Neural cell (in vitro differentiated cells): ENCODE results near the gene UBE3B. TPM values are rescaled to one million over a fixed set of nuclear protein-coding genes. Genes with fewer than 3 reads are reported as not detected.

Experiments
- H2AFZ ChIP-seq: fragments of 200-600, 300-800 bp; sonication (generic), shearing (Covaris generic); 2 replicates; pipeline ENCODE4 v1.6.0; 2014; ENCODE audit warnings: low read depth, mild to moderate bottlenecking, antibody characterized with exemption, low read length, moderate library complexity
- H3F3A ChIP-seq: fragments of 200-600 bp; shearing (Covaris generic); 2 replicates; pipeline ENCODE4 v1.6.1; 2016; ENCODE audit warnings: mild to moderate bottlenecking, moderate library complexity, mixed read lengths, antibody characterized with exemption, low read length; ENCODE audit not compliant: insufficient read depth, poor library complexity, severe bottlenecking
- H3K27ac ChIP-seq: fragments of 200-600, 300-800 bp; sonication (generic), shearing (Covaris generic); 2 replicates; pipeline ENCODE4 v1.5.1; 2014; ENCODE audit warnings: mild to moderate bottlenecking, low read length, moderate library complexity
- H3K27me3 ChIP-seq: fragments of 300-800, 200-600 bp; sonication (generic), shearing (Covaris generic); 2 replicates; pipeline ENCODE4 v1.6.0; 2014; ENCODE audit warnings: mild to moderate bottlenecking, low read depth, low read length, moderate library complexity; ENCODE audit not compliant: insufficient read depth
- H3K36me3 ChIP-seq: fragments of 300-800, 200-600 bp; sonication (generic), shearing (Covaris generic); 2 replicates; pipeline ENCODE4 v1.5.1; 2014; ENCODE audit warnings: mild to moderate bottlenecking, antibody characterized with exemption, low read length, moderate library complexity; ENCODE audit not compliant: insufficient read depth
- H3K4me2 ChIP-seq: fragments of 300-800, 200-600 bp; sonication (generic), shearing (Covaris generic); 2 replicates; pipeline ENCODE4 v1.6.0; 2014; ENCODE audit warnings: mild to moderate bottlenecking, low read length
- H3K4me3 ChIP-seq: fragments of 300-800, 200-600 bp; sonication (generic), shearing (Covaris generic); 2 replicates; pipeline ENCODE4 v1.5.1; 2014; ENCODE audit warnings: mild to moderate bottlenecking, low read length, moderate library complexity
- H3K79me2 ChIP-seq: fragments of 200-600 bp; shearing (Covaris generic); replicated peaks from 2 replicates; pipeline ENCODE4 v1.6.0; 2014; ENCODE audit warnings: mild to moderate bottlenecking, low read length, moderate library complexity; ENCODE audit not compliant: insufficient read depth
- H3K9ac ChIP-seq: fragments of 300-800, 200-600 bp; sonication (generic), shearing (Covaris generic); 2 replicates; pipeline ENCODE4 v1.6.1; 2016; ENCODE audit warnings: mild to moderate bottlenecking, low read length, mixed read lengths
- H3K9me2 ChIP-seq: fragments of 200-600 bp; shearing (Covaris generic); 2 replicates; pipeline ENCODE4 v1.6.1; 2016; ENCODE audit warnings: mild to moderate bottlenecking, low read length, mixed read lengths; ENCODE audit not compliant: insufficient read depth
- H3K9me3 ChIP-seq: fragments of 200-600, 300-800 bp; sonication (generic), shearing (Covaris generic); 2 replicates; pipeline ENCODE4 v1.6.1; 2016; ENCODE audit warnings: mild to moderate bottlenecking, mixed run types, low read length, moderate library complexity, mixed read lengths
- H4K20me1 ChIP-seq: fragments of 200-600 bp; shearing (Covaris generic); 2 replicates; pipeline ENCODE4 v1.6.1; 2016; ENCODE audit warnings: mild to moderate bottlenecking, mixed run types; ENCODE audit not compliant: insufficient read depth
- EZH2 ChIP-seq: fragments of 200-600, 300-800 bp; shearing (Covaris generic), sonication (generic); IDR thresholded peaks from 2 replicates; pipeline ENCODE4 v1.6.1; 2014; ENCODE audit warnings: antibody characterized with exemption, low read length, borderline replicate concordance, mild to moderate bottlenecking; ENCODE audit not compliant: insufficient read depth, poor library complexity, severe bottlenecking
- MXI1 ChIP-seq: fragments of 450-650 bp; conservative IDR thresholded peaks from 2 replicates; pipeline ENCODE4 v1.6.1; 2014; ENCODE audit warnings: antibody characterized with exemption, mild to moderate bottlenecking; ENCODE audit not compliant: poor library complexity, severe bottlenecking
- POLR2AphosphoS5 ChIP-seq: IDR thresholded peaks from 2 replicates; pipeline ENCODE4 v1.6.1; 2012
- RAD21 ChIP-seq: fragments of 450-650 bp; conservative IDR thresholded peaks from 2 replicates; pipeline ENCODE4 v1.6.1; 2014; ENCODE audit warnings: antibody characterized with exemption, mild to moderate bottlenecking, moderate library complexity
- SMC3 ChIP-seq: fragments of 450-650 bp; conservative IDR thresholded peaks from 2 replicates; pipeline ENCODE4 v1.6.1; 2014; ENCODE audit warnings: antibody characterized with exemption, mild to moderate bottlenecking, moderate library complexity; ENCODE audit not compliant: poor library complexity
- polyA plus RNA-seq: library from polyadenylated mRNA; depleted of rRNA; stranded (reverse); fragments of >200 nt; gene quantifications from 2 replicates; pipeline ENCODE4 v1.2.3, GENCODE V29; 2014
- TF ChIP-seq, protein P1 (sequence below): fragments of 450-650 bp; IDR thresholded peaks from 2 replicates; pipeline ENCODE4 v1.5.1; 2014; ENCODE audit warnings: antibody characterized with exemption, mild to moderate bottlenecking, moderate library complexity; ENCODE audit not compliant: poor library complexity, severe bottlenecking
- TF ChIP-seq, protein P2 (sequence below): IDR thresholded peaks from 2 replicates; pipeline ENCODE4 v1.6.1; 2012; ENCODE audit warnings: borderline replicate concordance

UBE3B gene
- polyA plus RNA-seq, 1 donor from 2014 or later, result 21.7 TPM

GRCh38 chr12:109466821-109467220 lies 10.6 kb upstream of the UBE3B start:
- Histone ChIP-seq H3K27me3 (no peaks in the 10 kb centered on the region), H3K4me2 (no peak overlapping the region), H3F3A (no peaks in the 10 kb centered on the region), H3K9me3 (no peaks in the 10 kb centered on the region), H3K27ac (no peak overlapping the region), H3K79me2 (peaks cover 46% of the 10 kb centered on the region), H3K36me3 (no peaks in the 10 kb centered on the region), H2AFZ (no peak overlapping the region), H4K20me1 (peaks cover 13% of the 10 kb centered on the region), H3K9me2 (no peaks in the 10 kb centered on the region), H3K4me3 (no peak overlapping the region), H3K9ac (no peak overlapping the region)
- TF ChIP-seq EZH2 (no peak), POLR2AphosphoS5 (no peak)
- TF ChIP-seq, protein P1, sequence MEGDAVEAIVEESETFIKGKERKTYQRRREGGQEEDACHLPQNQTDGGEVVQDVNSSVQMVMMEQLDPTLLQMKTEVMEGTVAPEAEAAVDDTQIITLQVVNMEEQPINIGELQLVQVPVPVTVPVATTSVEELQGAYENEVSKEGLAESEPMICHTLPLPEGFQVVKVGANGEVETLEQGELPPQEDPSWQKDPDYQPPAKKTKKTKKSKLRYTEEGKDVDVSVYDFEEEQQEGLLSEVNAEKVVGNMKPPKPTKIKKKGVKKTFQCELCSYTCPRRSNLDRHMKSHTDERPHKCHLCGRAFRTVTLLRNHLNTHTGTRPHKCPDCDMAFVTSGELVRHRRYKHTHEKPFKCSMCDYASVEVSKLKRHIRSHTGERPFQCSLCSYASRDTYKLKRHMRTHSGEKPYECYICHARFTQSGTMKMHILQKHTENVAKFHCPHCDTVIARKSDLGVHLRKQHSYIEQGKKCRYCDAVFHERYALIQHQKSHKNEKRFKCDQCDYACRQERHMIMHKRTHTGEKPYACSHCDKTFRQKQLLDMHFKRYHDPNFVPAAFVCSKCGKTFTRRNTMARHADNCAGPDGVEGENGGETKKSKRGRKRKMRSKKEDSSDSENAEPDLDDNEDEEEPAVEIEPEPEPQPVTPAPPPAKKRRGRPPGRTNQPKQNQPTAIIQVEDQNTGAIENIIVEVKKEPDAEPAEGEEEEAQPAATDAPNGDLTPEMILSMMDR, result no peak

- Histone ChIP-seq H3K36me3 (no peaks in the 10 kb centered on the region), H3K4me3 (no peak overlapping the region), H3K79me2 (peaks cover 59% of the 10 kb centered on the region), H3K9me3 (no peaks in the 10 kb centered on the region), H3F3A (no peaks in the 10 kb centered on the region), H3K27me3 (no peaks in the 10 kb centered on the region), H2AFZ (no peak overlapping the region), H3K4me2 (no peak overlapping the region), H3K9me2 (no peaks in the 10 kb centered on the region), H3K9ac (no peak overlapping the region), H3K27ac (no peak overlapping the region), H4K20me1 (peaks cover 13% of the 10 kb centered on the region)
- no peak for TF ChIP-seq MXI1
- TF ChIP-seq, protein P2, sequence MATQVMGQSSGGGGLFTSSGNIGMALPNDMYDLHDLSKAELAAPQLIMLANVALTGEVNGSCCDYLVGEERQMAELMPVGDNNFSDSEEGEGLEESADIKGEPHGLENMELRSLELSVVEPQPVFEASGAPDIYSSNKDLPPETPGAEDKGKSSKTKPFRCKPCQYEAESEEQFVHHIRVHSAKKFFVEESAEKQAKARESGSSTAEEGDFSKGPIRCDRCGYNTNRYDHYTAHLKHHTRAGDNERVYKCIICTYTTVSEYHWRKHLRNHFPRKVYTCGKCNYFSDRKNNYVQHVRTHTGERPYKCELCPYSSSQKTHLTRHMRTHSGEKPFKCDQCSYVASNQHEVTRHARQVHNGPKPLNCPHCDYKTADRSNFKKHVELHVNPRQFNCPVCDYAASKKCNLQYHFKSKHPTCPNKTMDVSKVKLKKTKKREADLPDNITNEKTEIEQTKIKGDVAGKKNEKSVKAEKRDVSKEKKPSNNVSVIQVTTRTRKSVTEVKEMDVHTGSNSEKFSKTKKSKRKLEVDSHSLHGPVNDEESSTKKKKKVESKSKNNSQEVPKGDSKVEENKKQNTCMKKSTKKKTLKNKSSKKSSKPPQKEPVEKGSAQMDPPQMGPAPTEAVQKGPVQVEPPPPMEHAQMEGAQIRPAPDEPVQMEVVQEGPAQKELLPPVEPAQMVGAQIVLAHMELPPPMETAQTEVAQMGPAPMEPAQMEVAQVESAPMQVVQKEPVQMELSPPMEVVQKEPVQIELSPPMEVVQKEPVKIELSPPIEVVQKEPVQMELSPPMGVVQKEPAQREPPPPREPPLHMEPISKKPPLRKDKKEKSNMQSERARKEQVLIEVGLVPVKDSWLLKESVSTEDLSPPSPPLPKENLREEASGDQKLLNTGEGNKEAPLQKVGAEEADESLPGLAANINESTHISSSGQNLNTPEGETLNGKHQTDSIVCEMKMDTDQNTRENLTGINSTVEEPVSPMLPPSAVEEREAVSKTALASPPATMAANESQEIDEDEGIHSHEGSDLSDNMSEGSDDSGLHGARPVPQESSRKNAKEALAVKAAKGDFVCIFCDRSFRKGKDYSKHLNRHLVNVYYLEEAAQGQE, result no peak
- no peak for TF ChIP-seq RAD21
Measured at GRCh38 chr12:109467978-109468676, 9.3 kb upstream of the UBE3B start.

GRCh38 chr12:109469517-109469916 lies 7.9 kb upstream of the UBE3B start:
- H3K4me2 ChIP-seq, result no peak overlapping the region
- H3K9me2 ChIP-seq, result no peaks in the 10 kb centered on the region
- no peaks in the 10 kb centered on the region for H3F3A ChIP-seq
- no peaks in the 10 kb centered on the region for H3K27me3 ChIP-seq
- H3K9me3 ChIP-seq, result no peaks in the 10 kb centered on the region
- H3K27ac ChIP-seq, result no peak overlapping the region
- TF ChIP-seq RAD21 (no peak), EZH2 (no peak), SMC3 (no peak), POLR2AphosphoS5 (no peak)
- TF ChIP-seq, protein P1, result no peak
- TF ChIP-seq, protein P2, result no peak
- no peak overlapping the region for H3K4me3 ChIP-seq
- H3K79me2 ChIP-seq, result peaks cover 67% of the 10 kb centered on the region
- no peaks in the 10 kb centered on the region for H3K36me3 ChIP-seq
- H3K9ac ChIP-seq, result no peak overlapping the region
- peaks cover 13% of the 10 kb centered on the region for H4K20me1 ChIP-seq
- H2AFZ ChIP-seq, result no peak overlapping the region
